Fibroblast of lung (primary cell): ENCODE measurements around the gene MEIOSIN. TPM values are rescaled to one million over a fixed set of nuclear protein-coding genes. Genes with fewer than 3 reads are reported as not detected.
A peak's percentile ranks its signal among the peaks of the same experiment; 100 is the strongest.

Experiments used
- DNase-seq, 2 donors: peaks; one replicate each; pipeline versions ENCODE4 v3.0.0 to v3.0.0-alpha.2; 2010; ENCODE audit warnings: low read depth in 2 of 2
- H2AFZ ChIP-seq: 2 replicates; pipeline ENCODE4 v1.5.1; 2012; ENCODE audit warnings: low read length, control low read depth, inconsistent platforms
- H3K27ac ChIP-seq: 2 replicates; pipeline ENCODE4 v1.5.1; 2011; ENCODE audit warnings: low read length, control low read depth; ENCODE audit not compliant: insufficient read depth
- H3K27me3 ChIP-seq: 2 replicates; pipeline ENCODE4 v1.5.1; 2011; ENCODE audit warnings: mild to moderate bottlenecking, low read length; ENCODE audit not compliant: control insufficient read depth, insufficient read depth
- H3K36me3 ChIP-seq: 2 replicates; pipeline ENCODE4 v1.5.1; 2011; ENCODE audit warnings: low read length; ENCODE audit not compliant: control insufficient read depth, insufficient read depth
- H3K4me1 ChIP-seq: 2 replicates; pipeline ENCODE4 v1.5.1; 2011; ENCODE audit warnings: low read length; ENCODE audit not compliant: control insufficient read depth, insufficient read depth; ENCODE audit errors: extremely low read depth
- H3K4me2 ChIP-seq: 2 replicates; pipeline ENCODE4 v1.5.1; 2011; ENCODE audit warnings: low read length, control low read depth; ENCODE audit not compliant: insufficient read depth; ENCODE audit errors: extremely low read depth
- H3K4me3 ChIP-seq, 4 experiments: fragments of 200-600 bp in 1 of 4; sonication (generic) in 1 of 4; replicated peaks in 1 of 4; 2 replicates each; pipeline ENCODE4 v1.5.1; 2011 to 2016; ENCODE audit warnings: low read length in 4 of 4, low read depth in 3 of 4, mild to moderate bottlenecking in 3 of 4, control low read depth in 2 of 4, inconsistent platforms in 1 of 4, mixed read lengths in 1 of 4; ENCODE audit not compliant: insufficient read depth in 1 of 4; ENCODE audit errors: control extremely low read depth in 1 of 4
- H3K79me2 ChIP-seq: 2 replicates; pipeline ENCODE4 v1.5.1; 2012; ENCODE audit warnings: mild to moderate bottlenecking, low read length, inconsistent platforms; ENCODE audit not compliant: control insufficient read depth, insufficient read depth
- H3K9ac ChIP-seq: 2 replicates; pipeline ENCODE4 v1.5.1; 2011; ENCODE audit warnings: mild to moderate bottlenecking, low read length, control low read depth; ENCODE audit not compliant: insufficient read depth
- H3K9me3 ChIP-seq: 2 replicates; pipeline ENCODE4 v1.5.1; 2012; ENCODE audit warnings: low read depth, low read length; ENCODE audit not compliant: control insufficient read depth, insufficient read depth
- H4K20me1 ChIP-seq: 2 replicates; pipeline ENCODE4 v1.5.1; 2011; ENCODE audit warnings: low read length; ENCODE audit not compliant: control insufficient read depth, insufficient read depth; ENCODE audit errors: extremely low read depth
- EZH2 ChIP-seq: IDR thresholded peaks from 2 replicates; pipeline ENCODE4 v1.5.1; 2012; ENCODE audit warnings: low read length, control low read depth, mild to moderate bottlenecking; ENCODE audit errors: missing control alignments
- polyA plus RNA-seq, 2 donors: library from polyadenylated mRNA; depleted of rRNA in 1 of 2; stranded (reverse) in 1 of 2; unstranded in 1 of 2; fragments of >200 nt; gene quantifications; 2 replicates each; pipeline ENCODE4 v1.2.1, GENCODE V29; 2011 to 2012; ENCODE audit warnings: missing spikeins in 1 of 2
- total RNA-seq: library from RNA; depleted of rRNA; stranded (reverse); fragments of >200 nt; gene quantifications from 2 replicates; pipeline ENCODE4 v1.2.1, GENCODE V29; 2014
- TF ChIP-seq, protein P1 (sequence below), 2 donors: IDR thresholded peaks in 1 of 2; conservative IDR thresholded peaks in 1 of 2; 1 replicate in 1 of 2; 2 replicates in 1 of 2; pipeline ENCODE4 v1.5.1; 2011 to 2012; ENCODE audit warnings: low read length in 2 of 2, control low read depth in 1 of 2, inconsistent platforms in 1 of 2, low read depth in 1 of 2, mild to moderate bottlenecking in 1 of 2

The MEIOSIN gene
- total and polyA plus RNA-seq, 2 donors (not counting 1 experiment from before 2014, with no cell fraction given) = not detected

DNA sequence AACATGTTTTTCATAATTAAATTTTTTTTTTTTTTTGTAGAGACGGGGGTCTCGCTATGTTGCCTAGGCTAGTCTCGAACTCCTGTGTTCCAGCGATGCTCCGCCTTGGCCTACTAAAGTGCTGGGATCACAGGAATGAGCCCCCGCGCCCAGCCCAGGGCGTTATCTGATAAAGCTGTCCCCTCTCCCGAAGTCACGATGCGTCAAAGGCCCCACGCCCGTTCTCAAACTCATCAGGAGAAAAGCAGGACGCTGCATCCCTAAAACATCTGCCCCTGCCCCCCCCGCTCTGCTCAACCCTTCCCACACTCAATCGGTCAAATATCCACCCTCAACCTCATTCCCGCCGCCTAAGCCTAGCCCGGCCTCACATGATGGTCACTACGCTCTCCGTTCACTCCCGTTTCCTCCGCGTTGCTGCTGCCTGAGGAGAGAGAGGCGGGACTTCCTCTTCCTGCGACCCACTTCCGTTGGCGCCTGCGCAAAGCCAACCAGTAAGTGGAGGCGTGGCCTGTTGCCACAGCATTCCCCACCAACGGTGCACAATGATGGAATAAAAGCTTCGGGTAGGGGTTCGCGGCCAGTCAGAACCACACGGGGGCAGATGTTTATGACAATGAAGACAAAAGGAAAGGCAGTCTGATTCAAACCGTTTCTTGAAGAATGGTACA lies 41.6 kb upstream of the MEIOSIN start, which contains the start of gene SNRPD2:
Gene SNRPD2 (minus strand): TSS at position 438 of the 671 bp plus-strand sequence. CDS start 65 bp downstream, at position 373.
- Histone ChIP-seq H3K4me3 (peak within 1 kb of the TSS; percentile 72 to 96 (median 86)), H4K20me1 (no peaks in the 10 kb centered on the region), H2AFZ (peak within 1 kb of the TSS; percentile 86), H3K9me3 (no peaks in the 10 kb centered on the region), H3K27ac (peak within 1 kb of the TSS; percentile 94), H3K4me2 (peak within 1 kb of the TSS; percentile 68), H3K27me3 (no peaks in the 10 kb centered on the region), H3K36me3 (peaks cover 17% of the 10 kb centered on the region), H3K9ac (peak within 1 kb of the TSS; percentile 95), H3K79me2 (peaks cover 14% of the 10 kb centered on the region), H3K4me1 (no peaks in the 10 kb centered on the region)
- peak; percentile 92 to 95 for DNase-seq
- TF ChIP-seq, protein P1, sequence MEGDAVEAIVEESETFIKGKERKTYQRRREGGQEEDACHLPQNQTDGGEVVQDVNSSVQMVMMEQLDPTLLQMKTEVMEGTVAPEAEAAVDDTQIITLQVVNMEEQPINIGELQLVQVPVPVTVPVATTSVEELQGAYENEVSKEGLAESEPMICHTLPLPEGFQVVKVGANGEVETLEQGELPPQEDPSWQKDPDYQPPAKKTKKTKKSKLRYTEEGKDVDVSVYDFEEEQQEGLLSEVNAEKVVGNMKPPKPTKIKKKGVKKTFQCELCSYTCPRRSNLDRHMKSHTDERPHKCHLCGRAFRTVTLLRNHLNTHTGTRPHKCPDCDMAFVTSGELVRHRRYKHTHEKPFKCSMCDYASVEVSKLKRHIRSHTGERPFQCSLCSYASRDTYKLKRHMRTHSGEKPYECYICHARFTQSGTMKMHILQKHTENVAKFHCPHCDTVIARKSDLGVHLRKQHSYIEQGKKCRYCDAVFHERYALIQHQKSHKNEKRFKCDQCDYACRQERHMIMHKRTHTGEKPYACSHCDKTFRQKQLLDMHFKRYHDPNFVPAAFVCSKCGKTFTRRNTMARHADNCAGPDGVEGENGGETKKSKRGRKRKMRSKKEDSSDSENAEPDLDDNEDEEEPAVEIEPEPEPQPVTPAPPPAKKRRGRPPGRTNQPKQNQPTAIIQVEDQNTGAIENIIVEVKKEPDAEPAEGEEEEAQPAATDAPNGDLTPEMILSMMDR (conservative IDR thresholded peaks at IDR 0.05 in 1 of 2, IDR thresholded peaks at IDR 0.05 in 1 of 2; ENCODE audit: low read depth in 1 of 2, low read length in 2 of 2) = no peak
- no peak for TF ChIP-seq EZH2

DNA sequence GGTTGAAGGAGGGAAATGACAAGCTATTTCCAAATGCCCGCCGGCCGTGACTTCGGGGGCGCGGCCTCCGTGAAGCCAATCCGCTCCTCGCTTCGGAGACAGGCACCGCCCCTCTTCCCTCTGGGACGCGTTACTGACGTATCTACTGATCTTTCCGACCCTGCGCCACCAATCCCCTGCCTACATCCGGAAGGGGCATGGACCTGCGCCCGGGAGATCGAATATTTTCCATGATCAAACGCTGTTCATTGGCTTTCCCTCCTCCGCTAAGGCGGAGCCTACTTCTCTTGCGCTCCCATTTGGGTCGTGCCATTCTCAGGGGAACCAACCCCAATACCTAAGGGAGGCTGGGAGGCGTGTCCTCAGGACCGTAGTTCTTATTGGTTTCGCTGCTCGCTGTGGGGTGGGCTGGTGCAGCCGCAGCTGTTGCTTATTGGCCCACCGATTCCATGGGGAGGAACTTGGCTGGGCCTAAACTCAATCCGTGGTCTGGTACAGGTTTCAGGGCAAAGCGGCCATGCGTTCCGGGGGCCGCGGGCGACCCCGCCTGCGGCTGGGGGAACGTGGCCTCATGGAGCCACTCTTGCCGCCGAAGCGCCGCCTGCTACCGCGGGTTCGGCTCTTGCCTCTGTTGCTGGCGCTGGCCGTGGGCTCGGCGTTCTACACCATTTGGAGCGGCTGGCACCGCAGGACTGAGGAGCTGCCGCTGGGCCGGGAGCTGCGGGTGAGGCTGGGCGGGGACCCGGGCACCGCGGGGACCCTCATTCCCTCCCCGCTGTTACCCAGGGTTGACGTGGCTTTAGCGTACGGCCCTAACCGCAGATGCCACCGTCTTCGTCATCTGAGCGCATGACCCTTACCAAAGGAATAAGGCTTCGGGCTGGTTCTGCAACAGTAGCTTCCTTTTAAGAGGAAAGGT lies 40.8 kb upstream of the MEIOSIN start, which contains the start of gene QPCTL:
Gene QPCTL (plus strand): TSS at position 480 of the 919 bp plus-strand sequence. CDS start 38 bp downstream, at position 518.
- Histone ChIP-seq H3K4me3 (peak within 1 kb of the TSS; percentile 72 to 96 (median 86)), H3K4me2 (peak within 1 kb of the TSS; percentile 68), H3K27me3 (no peaks in the 10 kb centered on the region), H3K36me3 (peaks cover 15% of the 10 kb centered on the region), H3K79me2 (peaks cover 14% of the 10 kb centered on the region), H2AFZ (peak within 1 kb of the TSS; percentile 86), H3K4me1 (no peaks in the 10 kb centered on the region), H3K9me3 (no peaks in the 10 kb centered on the region), H3K27ac (peak within 1 kb of the TSS; percentile 94), H4K20me1 (no peaks in the 10 kb centered on the region), H3K9ac (peak within 1 kb of the TSS; percentile 95)
- TF ChIP-seq EZH2 = no peak
- TF ChIP-seq, protein P1 (conservative IDR thresholded peaks at IDR 0.05 in 1 of 2, IDR thresholded peaks at IDR 0.05 in 1 of 2; ENCODE audit: low read depth in 1 of 2, low read length in 2 of 2) = no peak
- DNase-seq = peak; percentile 100
